Measurements from ENCODE around the gene SRC.

The SRC gene

DNA sequence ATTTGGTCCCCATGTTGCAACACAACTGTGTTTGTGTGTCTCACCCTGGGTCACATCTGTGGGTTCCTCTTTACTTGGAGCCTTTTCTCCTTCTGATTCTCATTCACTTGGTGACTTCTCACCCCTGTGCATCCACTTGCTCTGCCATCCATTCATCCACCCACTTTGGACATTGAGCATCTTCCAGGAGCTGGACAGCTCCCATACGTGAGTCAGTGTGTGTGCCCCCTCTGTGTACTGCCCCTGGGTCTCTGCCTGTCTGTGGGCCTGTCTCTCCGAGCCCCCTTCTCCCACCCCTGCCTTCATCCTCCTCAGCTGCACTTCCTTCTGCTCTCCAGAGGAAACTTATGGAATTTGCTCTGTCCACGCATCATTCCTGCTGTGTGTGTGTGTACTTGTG, 107.3 kb downstream of the SRC start:
- no peak for DNase-seq (ENCODE audit: low spot score)
- TF ChIP-seq, protein P1, sequence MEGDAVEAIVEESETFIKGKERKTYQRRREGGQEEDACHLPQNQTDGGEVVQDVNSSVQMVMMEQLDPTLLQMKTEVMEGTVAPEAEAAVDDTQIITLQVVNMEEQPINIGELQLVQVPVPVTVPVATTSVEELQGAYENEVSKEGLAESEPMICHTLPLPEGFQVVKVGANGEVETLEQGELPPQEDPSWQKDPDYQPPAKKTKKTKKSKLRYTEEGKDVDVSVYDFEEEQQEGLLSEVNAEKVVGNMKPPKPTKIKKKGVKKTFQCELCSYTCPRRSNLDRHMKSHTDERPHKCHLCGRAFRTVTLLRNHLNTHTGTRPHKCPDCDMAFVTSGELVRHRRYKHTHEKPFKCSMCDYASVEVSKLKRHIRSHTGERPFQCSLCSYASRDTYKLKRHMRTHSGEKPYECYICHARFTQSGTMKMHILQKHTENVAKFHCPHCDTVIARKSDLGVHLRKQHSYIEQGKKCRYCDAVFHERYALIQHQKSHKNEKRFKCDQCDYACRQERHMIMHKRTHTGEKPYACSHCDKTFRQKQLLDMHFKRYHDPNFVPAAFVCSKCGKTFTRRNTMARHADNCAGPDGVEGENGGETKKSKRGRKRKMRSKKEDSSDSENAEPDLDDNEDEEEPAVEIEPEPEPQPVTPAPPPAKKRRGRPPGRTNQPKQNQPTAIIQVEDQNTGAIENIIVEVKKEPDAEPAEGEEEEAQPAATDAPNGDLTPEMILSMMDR (IDR thresholded peaks at IDR 0.05; ENCODE audit: extremely low read depth, missing control alignments): no peak

DNA sequence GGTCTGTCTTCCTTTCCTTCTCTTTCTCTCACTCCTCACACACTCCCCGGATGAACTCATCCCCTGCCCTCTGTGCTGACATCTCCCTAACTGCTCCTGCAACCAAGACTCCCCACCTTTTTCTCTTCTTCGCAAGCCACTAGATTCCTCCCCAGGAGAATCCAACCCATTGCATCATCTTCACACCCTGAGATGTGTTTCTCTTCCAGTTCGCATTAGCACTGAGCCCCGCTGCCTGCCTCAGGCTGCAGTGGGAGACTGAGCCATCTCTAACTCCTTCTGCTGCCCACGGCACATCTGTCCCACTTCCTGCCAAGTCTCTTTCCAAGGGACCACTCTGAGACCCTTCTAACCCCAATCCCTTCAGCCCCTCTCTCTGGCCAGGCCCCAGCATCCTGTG, 107.9 kb downstream of the SRC start:
- TF ChIP-seq, protein P1 (IDR thresholded peaks at IDR 0.05; ENCODE audit: extremely low read depth, missing control alignments): no peak
- DNase-seq (ENCODE audit: low spot score): no peak

DNA sequence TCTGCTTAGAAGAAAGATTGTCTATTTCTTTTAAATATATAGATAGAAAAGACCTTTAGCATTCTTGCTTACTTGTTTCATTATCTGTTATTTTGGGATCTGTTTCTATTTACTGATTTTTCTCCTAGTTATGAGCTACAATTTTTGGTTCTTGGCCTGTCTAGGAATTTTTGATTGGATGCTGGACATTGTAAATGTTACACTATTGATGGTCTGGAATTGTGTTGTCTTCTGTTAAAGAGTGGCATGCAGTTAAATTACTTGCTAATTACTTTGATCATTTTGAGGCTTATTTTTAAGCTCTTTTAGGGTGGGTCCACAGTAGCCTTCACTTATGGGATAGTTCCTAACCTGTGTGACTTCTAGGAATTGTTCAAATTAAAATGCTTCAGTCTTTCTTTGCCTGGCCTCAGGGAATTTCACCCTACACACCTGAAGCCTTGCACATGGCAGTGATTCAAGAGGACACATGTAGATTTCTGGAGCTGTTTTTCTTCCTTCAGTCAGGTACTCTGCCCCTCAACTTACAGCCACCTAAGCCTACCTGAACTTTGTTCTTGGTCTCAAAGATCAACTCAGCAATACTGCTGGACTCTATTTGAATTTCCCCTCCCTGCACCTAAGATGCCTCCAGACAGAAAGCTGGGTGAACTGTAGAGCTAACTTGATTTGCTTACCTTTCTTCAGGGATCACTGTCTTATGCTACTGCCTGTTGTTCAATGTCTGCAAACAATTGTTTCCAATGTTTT, 108.9 kb downstream of the SRC start:
- TF ChIP-seq, protein P1 (IDR thresholded peaks at IDR 0.05; ENCODE audit: extremely low read depth, missing control alignments): no peak
- DNase-seq (ENCODE audit: low spot score): no peak

Data from GM20000 (cell line).